Left renal pelvis (tissue), 4 donors: ENCODE results near the gene CFAP299. TPM values are rescaled to one million over a fixed set of nuclear protein-coding genes. Genes with fewer than 3 reads are reported as not detected.
A peak's percentile ranks its signal among the peaks of the same experiment; 100 is the strongest.
"Not testable (repeated sequence)": the region's sequence is repeated elsewhere in the genome, so short reads cannot be mapped to it uniquely, and the experiment has no call there.

ENCODE experiments used
- DNase-seq, 4 donors: peaks; one replicate each; pipeline ENCODE4 v3.0.0-alpha.2; 2013; ENCODE audit warnings: low read depth in 4 of 4, low spot score in 3 of 4
- polyA plus RNA-seq, 4 donors: library from polyadenylated mRNA; unstranded; fragments of 120-200 nt; gene quantifications; one replicate each; pipeline ENCODE4 v1.2.1, GENCODE V29; 2013; ENCODE audit not compliant: insufficient read length in 4 of 4

The CFAP299 gene
- 1 to 10 TPM in 1 of 4 donors, under 1 TPM in 2, not detected in 1; 0.52 to 1.1 (median 0.69) TPM for polyA plus RNA-seq

- peak; percentile 71 to 76 (median 71) for DNase-seq
These were observed at the start of gene CFAP299 for GRCh38 chr4:80335554-80336358. TSS of gene CFAP299 (plus strand) at chr4:80335730.

DNA sequence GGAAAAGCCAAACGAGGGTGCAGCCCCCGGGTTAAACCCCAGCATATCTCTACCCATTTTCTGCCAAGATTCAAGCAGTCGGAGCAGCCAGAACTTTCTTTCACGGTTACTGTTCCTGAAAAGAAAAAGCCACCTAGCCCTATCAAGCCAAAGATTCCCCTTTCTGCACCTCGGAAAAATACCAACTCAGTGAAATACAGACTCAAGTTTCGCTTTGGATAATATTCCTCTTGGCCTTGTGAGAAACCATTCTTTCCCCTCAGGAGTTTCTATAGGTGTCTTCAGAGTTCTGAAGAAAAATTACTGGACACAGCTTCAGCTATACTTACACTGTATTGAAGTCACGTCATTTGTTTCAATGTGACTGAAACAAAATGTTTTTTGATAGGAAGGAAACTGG lies 49.1 kb upstream of the CFAP299 start:
- no peak for DNase-seq

- DNase-seq = not testable (repeated sequence)
These were observed 44.9 kb upstream of the CFAP299 start for GRCh38 chr4:80290665-80291064.

DNA sequence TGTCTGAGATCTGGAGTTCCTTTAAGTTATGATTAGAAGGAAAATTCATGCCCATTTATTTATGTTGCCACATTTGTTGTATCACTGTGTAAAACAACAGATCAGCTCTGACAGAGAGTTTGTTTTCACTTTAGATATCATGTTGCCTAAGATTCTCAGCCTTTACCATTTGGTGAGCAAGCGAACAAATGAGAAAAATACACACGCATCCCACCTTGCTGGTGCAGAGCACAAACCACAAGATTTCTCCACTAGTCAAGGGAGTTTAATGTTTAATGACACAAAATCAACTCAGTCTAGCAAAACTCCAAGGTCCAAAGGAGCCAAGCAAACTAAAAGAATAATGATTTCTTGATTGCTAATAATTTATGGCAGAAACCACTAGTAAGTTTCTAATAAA lies 41.3 kb upstream of the CFAP299 start:
- no peak for DNase-seq

DNA sequence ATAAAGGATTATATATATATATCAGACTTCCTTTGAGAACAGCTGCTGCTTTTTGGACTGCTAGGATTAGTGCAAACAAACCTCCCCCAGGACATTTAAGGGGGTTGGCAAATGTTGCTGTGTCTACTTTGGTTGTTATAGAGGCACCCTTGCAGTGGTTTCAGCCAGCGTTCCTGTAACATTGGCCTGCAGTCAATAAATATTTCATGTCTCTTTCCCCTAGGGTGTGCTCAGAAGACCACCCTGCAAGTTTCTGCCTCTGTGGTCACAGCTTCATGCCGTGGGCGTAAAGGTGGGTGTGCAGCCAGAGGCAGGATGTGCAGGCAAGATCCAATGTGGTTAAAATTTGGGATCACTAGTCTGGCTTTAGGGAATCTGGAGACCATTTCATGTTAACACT lies 40.2 kb upstream of the CFAP299 start:
- no peak for DNase-seq

DNA sequence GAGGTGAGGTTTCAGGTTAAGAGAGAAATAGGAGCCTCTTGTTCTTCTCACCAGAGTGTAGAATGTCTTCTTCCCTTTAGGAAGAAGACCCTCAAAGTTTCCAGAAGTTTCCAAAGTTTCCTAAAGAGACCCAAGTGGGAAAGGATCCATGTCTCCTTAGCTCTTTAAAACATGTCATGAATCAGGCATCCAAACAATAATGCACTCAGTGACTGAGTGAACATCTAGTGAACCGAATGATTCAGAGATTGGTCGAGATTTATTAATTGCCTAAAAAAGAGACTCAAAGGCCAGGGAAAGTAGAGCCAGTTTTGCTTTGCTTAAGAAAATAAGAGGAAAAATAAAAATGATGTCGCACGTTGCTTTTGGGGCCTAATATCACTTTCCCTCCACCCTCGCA lies 39.7 kb upstream of the CFAP299 start:
- no peak for DNase-seq

DNA sequence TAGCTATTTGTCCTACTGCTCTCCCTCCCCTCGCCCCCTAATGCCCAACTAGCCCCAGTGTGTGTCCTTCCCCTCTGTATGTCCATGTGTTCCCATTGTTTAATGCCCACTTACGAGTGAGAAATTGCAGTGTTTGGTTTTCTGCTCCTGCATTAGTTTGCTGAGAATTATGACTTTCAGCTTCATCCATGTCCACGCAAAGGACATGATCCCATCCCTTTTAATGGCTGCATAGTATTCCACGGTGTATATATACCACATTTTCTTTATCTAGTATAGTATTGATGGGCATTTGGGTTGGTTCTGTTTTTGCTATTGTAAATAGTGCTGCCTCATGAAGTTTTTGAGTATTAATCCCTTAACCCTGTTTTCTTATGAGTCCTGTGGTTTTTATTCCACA lies 33.6 kb upstream of the CFAP299 start:
- DNase-seq = no peak

GRCh38 chr4:80302616-80303223 lies 32.8 kb upstream of the CFAP299 start:
- DNase-seq = no peak

DNA sequence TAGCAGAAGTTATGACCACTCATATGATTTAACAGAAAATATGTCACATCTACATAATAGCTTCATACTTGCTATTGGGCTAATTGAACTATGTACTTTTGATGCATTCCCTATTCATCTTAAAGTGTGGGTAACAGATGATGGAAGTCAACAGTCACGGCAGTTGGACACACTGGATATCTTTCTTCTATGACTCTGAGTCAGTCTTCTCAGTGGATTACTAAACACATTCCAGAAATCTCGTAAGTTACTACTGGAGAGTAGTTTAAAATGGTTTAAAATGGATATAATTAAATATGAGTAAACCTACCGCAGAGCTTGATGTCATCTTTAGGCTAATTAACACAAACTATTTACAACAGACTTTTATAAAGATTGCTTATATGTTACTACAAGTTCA lies 30.1 kb upstream of the CFAP299 start:
- DNase-seq = no peak

- DNase-seq = no peak
These were observed 29.3 kb upstream of the CFAP299 start for GRCh38 chr4:80306260-80306659.

GRCh38 chr4:80307183-80307735 lies 28.3 kb upstream of the CFAP299 start:
- no peak for DNase-seq

DNA sequence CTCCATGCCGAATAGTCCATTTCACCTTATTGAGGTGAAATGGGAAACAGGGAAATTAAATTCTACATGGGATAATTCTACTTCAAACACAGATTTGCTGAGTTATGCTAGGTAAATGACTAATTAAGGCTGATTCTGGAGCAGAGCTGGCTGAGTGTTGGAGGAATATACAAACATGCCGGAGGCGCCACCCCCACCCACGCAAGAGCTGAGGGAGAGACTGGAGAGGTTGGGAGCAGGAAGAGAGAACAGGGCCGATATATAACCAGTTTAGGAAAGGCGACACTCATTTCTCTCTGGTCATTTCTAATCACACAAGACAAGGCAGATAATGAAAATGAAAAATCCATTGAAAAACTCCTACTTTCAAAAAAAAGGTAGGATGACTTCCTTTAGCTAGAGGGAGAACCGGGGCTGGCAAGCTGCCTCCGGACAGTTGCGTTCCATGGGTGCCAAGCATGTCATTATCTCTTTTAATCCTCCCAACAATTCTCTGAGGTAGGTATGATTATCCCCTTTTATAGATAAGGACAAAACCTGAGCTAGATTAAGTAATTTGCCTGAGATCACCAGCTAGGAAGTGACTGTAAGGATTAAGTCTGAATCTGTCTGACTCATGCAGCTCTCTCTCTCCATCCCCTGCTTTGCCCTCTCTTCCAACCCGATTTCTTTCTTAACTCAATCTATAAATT lies 27.6 kb upstream of the CFAP299 start:
- no peak for DNase-seq

- no peak for DNase-seq
These were observed 27.1 kb upstream of the CFAP299 start for GRCh38 chr4:80308466-80308822.

- no peak for DNase-seq
These were observed 26.1 kb upstream of the CFAP299 start for GRCh38 chr4:80309294-80310004.

DNA sequence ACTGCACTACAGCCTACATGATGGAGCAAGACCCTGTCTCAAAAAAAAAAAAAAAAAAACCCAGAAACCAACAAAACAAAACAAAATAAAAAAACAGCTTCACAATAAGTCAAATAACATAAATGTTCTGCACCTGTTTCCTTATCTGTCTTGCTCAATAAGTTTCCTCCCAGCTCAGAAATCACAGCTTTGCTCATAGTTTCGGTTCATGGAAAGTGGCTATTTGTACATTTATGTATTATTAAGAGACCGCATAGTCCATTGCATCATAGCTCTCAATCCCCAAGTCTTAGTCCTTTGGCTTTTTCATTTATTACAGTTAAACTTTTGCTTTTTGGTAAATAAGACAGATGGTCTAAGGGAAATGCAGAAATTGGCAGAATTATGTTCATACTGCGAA lies 24.4 kb upstream of the CFAP299 start:
- DNase-seq = no peak

GRCh38 chr4:80312124-80312523 lies 23.4 kb upstream of the CFAP299 start:
- no peak for DNase-seq

GRCh38 chr4:80313627-80314026 lies 21.9 kb upstream of the CFAP299 start:
- DNase-seq = no peak

- not testable (repeated sequence) for DNase-seq
These were observed 19.7 kb upstream of the CFAP299 start for GRCh38 chr4:80315848-80316247.

DNA sequence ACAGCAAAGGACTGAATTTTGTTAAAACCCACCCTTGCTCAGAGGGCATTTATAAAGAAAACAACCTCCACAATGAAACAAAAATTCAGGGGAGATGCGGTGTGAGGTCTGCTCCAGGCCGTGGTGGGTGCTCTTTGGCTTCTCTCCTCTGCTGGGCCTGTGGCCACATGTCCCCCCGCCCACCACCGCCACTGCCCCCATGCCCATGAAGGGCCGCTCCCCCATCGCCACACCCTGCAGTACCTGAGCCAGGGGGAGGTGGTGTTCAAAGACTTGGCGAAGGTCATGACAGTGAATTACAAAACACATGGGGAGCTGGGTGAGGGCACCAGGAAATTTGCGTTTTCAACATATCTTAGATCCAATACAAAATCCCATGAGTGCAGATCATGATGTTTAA lies 14.2 kb upstream of the CFAP299 start:
- no peak for DNase-seq

DNA sequence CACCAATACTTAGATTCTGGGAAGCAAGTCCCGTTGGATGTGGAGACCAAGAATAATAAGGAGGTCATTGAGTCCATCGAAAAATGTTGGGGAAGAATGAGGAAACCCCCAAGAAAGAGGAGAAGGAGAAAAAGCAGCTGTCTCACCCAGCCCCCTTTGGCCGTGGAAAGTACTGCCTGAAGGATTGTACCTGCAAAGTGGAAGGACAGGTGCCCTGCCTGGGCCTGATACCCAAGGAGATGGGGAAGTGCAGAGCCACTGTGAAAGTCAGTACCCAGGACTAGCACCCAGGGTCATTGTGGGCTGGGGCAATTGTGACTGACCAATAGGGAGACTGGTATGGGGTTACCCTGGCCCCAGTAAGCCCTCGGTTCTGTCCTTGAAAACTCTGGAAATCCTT lies 13.8 kb upstream of the CFAP299 start:
- no peak for DNase-seq

DNA sequence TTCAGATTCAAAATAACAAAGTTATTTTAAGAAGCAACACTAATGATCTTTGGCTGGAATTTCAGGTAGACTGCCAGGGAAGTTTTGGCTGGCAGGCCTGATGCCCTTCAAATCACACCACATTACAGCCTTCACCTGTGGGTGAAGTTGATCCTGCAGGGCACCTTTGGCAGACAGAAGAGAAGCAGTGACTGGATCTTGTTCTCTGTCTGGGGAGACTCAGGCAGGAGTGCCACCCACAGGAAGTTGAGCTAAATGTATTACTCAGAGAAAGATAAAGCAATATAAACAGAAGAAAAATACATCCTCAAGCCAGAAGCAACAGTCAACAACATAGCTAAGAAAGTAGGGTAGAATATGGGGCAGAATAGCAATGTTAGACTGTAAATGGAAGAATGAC lies 12.8 kb upstream of the CFAP299 start:
- no peak for DNase-seq
